Bronchial epithelial cell (primary cell): ENCODE results near the gene ARHGAP23. TPM values are rescaled to one million over a fixed set of nuclear protein-coding genes. Genes with fewer than 3 reads are reported as not detected.

Source experiments
- DNase-seq: peaks from one replicate; pipeline ENCODE4 v3.0.0-alpha.2; 2010; ENCODE audit warnings: low read depth
- FAIRE-seq: peaks from 2 replicates; lab custom pipeline; 2011; peaks lifted over from hg19 to GRCh38; lab: Jason Lieb, UNC
- H3K27me3 ChIP-seq: 2 replicates; pipeline ENCODE4 v1.5.1; 2011; ENCODE audit warnings: low read length; ENCODE audit not compliant: control insufficient read depth, insufficient read depth
- H3K36me3 ChIP-seq: 2 replicates; pipeline ENCODE4 v1.5.1; 2011; ENCODE audit warnings: low read length; ENCODE audit not compliant: control insufficient read depth, insufficient read depth
- H3K4me3 ChIP-seq: 2 replicates; pipeline ENCODE4 v1.5.1; 2011; ENCODE audit warnings: mild to moderate bottlenecking, low read depth, low read length, control low read depth
- total RNA-seq: library from RNA; depleted of rRNA; stranded (reverse); fragments of >200 nt; gene quantifications from 2 replicates; pipeline ENCODE4 v1.2.1, GENCODE V29; 2014
- TF ChIP-seq, protein P1 (sequence below): IDR thresholded peaks from 2 replicates; pipeline ENCODE4 v1.5.1; 2011; ENCODE audit warnings: mild to moderate bottlenecking, moderate library complexity, low read length, control low read depth, inconsistent platforms; ENCODE audit not compliant: insufficient read depth, severe bottlenecking

The ARHGAP23 gene
- total RNA-seq, 1 donor from 2014 or later, result 15.8 TPM

DNA sequence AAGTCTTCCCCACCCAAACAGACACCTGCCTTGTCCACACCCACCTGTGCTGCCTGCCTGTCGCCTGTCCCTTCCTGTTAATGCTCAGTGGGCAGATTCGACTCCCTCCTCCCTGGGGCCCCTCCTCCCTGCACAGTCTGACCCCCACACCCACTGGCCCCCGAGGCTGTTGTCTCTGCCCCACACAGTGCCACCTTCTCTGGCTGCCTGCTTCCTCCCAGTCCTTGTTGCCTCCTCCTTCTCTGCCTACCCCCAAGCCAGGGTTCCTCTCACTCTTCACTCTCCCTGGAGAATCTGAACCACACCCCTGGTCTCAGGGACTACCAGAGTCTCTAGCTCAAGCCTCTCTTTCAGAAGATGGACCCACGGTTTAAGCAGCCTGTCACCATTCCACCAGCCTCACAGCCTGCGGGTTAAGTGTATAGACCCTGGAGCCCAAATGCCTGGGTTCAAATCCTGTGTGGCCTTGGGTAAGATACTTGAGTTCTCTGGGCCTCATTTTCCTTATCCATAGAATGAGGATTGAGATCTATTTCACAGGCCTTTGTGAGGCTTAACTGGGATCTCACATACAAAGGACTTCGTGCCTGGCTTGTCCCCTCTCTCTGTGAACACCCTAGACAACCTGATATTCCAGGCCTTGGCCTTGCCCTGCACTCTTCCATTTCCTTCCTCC, 3.8 kb upstream of the ARHGAP23 start:
- H3K4me3 ChIP-seq, result no peak overlapping the region
- no peak for FAIRE-seq
- H3K27me3 ChIP-seq, result peaks cover 17% of the 10 kb centered on the region
- H3K36me3 ChIP-seq, result no peaks in the 10 kb centered on the region
- TF ChIP-seq, protein P1, sequence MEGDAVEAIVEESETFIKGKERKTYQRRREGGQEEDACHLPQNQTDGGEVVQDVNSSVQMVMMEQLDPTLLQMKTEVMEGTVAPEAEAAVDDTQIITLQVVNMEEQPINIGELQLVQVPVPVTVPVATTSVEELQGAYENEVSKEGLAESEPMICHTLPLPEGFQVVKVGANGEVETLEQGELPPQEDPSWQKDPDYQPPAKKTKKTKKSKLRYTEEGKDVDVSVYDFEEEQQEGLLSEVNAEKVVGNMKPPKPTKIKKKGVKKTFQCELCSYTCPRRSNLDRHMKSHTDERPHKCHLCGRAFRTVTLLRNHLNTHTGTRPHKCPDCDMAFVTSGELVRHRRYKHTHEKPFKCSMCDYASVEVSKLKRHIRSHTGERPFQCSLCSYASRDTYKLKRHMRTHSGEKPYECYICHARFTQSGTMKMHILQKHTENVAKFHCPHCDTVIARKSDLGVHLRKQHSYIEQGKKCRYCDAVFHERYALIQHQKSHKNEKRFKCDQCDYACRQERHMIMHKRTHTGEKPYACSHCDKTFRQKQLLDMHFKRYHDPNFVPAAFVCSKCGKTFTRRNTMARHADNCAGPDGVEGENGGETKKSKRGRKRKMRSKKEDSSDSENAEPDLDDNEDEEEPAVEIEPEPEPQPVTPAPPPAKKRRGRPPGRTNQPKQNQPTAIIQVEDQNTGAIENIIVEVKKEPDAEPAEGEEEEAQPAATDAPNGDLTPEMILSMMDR, result no peak
- no peak for DNase-seq

DNA sequence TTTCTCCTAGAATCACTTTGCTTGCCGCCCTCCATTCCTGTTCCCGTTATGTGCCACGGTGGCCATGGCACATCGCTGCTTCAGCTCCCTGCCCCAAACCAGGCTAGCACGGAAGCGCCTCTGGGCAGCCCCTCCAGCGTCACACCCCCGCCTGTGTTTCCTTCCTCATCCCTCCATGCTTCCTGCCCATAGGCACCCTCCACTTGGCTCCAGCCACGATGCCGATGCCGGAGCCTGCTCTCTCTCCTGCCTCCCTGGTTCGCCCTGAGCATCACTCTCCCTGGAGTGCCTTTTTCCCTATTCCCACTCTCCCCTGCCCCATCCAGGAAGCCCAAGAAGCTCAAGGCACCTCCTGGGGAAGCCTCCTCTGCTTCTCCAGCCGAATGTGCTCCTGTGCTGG, 3.2 kb upstream of the ARHGAP23 start:
- TF ChIP-seq, protein P1, result no peak
- no peaks in the 10 kb centered on the region for H3K36me3 ChIP-seq
- H3K27me3 ChIP-seq, result peaks cover 12% of the 10 kb centered on the region
- H3K4me3 ChIP-seq, result no peak overlapping the region
- FAIRE-seq (no peak), DNase-seq (no peak)

DNA sequence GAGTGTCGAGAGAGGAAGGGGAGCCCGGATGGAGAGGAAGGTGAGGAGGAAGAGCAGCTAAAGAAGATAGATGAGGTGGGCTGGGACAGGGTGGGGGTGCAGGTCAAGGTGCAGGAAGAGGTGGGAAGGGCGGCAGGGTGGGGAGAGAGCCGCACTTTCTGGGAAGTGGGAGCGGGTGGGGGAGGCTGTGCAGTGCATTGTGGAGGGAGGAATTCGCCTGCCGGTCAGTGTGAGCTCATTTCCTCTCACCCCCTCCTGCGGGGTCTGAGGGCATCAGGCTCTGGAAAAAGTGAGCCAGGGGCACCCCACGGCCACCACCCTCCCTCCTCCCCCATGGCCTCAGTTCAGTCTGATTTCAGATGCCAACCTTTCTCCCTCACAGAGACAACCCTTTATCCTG, 2.5 kb upstream of the ARHGAP23 start:
- DNase-seq, result no peak
- FAIRE-seq, result no peak
- H3K36me3 ChIP-seq, result no peaks in the 10 kb centered on the region
- peaks cover 11% of the 10 kb centered on the region for H3K27me3 ChIP-seq
- TF ChIP-seq, protein P1, result no peak
- H3K4me3 ChIP-seq, result no peak overlapping the region

DNA sequence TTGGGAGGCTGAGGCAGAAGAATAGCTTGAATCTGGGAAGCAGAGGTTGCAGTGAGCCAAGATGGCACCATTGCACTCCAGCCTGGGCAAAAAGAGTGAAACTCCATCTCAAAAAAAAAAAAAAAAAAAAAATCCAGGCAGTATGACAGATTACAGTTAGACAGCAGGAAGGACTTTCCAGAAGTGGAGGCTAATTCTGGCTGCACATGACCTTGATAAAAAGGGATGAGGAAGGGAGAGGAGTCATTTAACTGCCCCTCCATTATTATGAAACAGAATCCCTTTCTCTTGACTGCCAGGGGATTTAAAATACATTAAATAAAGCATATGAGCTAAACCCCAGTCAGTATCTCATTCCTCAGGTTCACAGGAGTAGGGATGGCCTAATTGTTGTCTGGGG, 1.8 kb upstream of the ARHGAP23 start:
- no peak for FAIRE-seq

DNA sequence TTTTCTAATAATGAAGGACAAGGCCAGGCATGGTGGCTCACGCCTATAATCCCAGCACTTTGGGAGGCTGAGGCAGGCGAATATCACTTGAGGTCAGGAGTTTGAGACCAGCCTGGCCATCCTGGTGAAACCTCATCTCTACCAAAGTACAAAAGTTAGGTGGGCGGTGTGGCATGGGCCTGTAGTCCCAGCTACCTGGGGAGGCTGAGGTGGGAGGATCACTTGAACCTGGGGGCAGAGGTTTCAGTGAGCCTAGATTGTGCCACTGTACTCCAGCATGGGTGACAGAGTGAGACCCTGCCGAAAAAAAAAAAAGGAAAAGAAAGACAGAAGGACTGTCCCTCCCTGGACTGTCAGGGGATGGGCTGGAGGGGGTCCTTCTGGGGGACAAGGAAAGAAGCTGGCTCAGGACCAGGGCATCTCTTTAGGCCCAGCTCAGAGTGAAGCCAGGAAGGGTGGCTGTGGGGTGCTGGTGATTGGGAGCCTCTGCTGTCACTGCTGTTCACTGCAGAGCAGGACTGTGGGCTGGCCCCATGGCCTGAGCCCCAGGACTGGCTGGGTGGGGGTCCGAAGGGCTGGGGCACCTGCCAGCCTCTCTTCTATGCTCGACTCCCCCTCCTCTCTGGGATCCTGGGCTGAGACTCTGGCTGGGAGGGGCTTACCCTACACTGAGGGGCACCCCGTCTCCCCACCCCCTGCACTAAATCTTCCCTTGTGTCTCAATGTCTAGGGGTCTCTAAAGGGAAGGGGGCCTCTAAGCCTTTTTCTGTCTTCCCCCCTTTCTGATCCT, 909 bp upstream of the ARHGAP23 start:
- no peaks in the 10 kb centered on the region for H3K36me3 ChIP-seq
- no peaks in the 10 kb centered on the region for H3K27me3 ChIP-seq
- H3K4me3 ChIP-seq, result peak overlapping the region; percentile 66
- TF ChIP-seq, protein P1, result no peak
- DNase-seq (no peak), FAIRE-seq (no peak)

More for the DNA sequence above, 1.8 kb upstream of the ARHGAP23 start:
- TF ChIP-seq, protein P1, result no peak
- peaks cover 6% of the 10 kb centered on the region for H3K27me3 ChIP-seq
- no peak for DNase-seq
- no peak overlapping the region for H3K4me3 ChIP-seq
- no peaks in the 10 kb centered on the region for H3K36me3 ChIP-seq
